Panc1 (cell line): ENCODE results near the gene KRTAP10-4.

Experiments
- CTCF ChIP-seq: fragments of 450-650 bp; IDR thresholded peaks from 2 replicates; pipeline ENCODE4 v1.5.1; 2017; ENCODE audit warnings: mild to moderate bottlenecking
- POLR2AphosphoS5 ChIP-seq: IDR thresholded peaks from 2 replicates; pipeline ENCODE4 v1.6.1; 2012; ENCODE audit warnings: mild to moderate bottlenecking, low read depth, low read length, moderate library complexity

DNA sequence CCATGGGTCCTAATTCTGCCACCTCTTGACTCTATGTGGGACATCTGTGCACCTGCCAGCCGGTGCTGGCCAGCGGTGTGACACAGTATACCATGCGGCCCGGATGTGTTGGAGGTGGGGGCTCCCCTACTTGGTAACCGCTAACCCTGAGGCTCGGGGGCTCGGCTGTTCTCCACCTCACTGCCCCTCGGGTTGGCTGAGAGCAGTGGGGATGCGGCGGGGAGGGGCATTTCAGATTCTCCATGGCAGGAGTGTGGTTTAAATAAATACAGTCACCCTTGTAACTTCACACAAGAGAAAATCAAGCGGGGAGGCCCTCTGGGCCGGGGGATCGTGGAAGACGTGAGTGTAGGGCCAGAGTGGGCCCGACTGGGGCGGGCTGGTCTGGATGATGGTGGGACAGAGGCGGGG lies 44.5 kb upstream of the KRTAP10-4 start:
- TF ChIP-seq CTCF = no peak
- TF ChIP-seq POLR2AphosphoS5 = no peak
